LoVo (cell line): ENCODE measurements around the gene HGFAC.

Source experiments
- DNase-seq: peaks from one replicate; pipeline ENCODE4 v3.0.0-alpha.2; 2016; ENCODE audit warnings: low spot score

The HGFAC gene

DNA sequence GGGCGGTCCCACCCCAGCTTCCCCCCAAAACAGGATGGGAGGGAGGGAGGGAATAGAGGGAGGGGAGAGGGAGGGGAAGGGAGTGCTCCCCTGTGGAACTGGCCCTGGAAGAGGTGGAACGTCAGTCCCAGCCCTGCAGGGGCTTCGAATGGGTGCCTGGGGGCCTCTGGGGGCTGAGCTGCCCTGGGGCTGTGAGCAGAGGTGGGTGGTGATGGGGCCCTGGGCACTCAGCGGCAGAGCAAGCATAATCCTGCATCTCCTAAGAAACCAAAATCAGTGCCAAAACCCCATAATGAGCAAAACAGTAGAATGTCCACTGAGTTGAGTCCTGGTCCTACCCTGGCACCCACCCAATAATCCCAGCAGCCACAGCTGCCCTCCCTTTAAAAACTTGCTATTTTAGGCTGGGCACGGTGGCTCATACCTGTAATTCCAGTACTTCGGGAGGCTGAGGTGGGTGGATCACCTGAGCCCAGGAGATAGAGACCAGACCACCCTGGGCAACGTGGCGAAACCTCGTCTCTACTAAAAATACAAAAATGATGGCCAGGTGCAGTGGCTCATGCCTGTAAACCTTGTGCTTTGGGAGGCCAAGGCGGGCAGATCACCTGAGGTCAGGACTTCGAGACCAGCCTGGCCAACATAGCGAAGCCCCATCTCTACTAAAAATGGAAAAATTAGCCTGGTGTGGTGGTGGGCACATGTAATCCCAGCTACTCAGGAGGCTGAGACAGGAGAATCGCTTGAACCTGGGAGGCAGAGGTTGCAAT, 32.4 kb downstream of the HGFAC start:
- no peak for DNase-seq

GRCh38 chr4:3475041-3475712, 33.4 kb downstream of the HGFAC start:
- no peak for DNase-seq

DNA sequence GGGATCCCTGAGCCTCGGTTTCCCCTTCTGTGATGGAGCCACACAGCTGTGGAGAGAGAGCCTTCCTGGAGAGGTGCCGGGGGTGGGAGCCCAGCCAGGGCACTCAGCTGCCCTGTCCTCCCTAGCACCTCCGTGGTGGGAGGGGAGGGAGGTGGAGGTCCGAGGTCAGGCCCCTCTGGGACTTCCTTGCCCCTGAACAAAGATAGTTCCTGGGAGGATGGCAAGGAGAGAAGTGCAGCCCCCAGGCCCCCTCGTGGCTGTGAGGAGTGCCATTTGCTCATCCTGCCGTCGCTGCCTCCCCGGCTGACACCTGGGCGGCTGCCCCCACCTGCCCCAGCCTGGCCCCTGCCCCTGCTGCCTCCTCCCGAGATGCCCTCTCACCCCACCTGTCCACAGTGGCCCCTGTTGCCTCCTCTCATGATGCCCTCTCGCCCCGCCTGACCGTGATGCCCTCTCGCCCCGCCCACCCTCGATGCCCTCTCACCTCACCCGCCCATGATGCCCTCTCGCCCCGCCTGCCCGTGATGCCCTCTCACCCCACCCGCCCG, 34.0 kb downstream of the HGFAC start:
- no peak for DNase-seq

DNA sequence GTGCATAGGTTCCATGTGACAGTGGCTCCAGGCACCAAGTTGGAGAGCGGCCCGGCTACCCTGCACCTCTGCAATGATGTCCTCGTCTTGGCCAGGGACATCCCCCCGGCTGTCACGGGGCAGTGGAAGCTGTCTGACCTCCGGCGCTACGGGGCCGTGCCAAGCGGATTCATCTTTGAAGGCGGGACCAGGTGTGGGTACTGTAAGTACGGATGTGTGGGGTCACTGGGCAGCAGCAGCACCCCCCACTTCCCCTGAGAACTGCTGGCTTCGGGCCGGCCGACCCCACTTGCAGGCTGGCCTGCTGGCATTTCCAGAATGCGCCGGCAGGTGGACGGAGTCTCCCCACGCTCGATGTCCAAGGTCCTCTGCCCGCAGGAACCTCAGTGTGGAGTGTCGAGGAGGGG, 34.6 kb downstream of the HGFAC start:
- DNase-seq = no peak

- DNase-seq = no peak
Measured at GRCh38 chr4:3476936-3477749, 35.4 kb downstream of the HGFAC start.

DNA sequence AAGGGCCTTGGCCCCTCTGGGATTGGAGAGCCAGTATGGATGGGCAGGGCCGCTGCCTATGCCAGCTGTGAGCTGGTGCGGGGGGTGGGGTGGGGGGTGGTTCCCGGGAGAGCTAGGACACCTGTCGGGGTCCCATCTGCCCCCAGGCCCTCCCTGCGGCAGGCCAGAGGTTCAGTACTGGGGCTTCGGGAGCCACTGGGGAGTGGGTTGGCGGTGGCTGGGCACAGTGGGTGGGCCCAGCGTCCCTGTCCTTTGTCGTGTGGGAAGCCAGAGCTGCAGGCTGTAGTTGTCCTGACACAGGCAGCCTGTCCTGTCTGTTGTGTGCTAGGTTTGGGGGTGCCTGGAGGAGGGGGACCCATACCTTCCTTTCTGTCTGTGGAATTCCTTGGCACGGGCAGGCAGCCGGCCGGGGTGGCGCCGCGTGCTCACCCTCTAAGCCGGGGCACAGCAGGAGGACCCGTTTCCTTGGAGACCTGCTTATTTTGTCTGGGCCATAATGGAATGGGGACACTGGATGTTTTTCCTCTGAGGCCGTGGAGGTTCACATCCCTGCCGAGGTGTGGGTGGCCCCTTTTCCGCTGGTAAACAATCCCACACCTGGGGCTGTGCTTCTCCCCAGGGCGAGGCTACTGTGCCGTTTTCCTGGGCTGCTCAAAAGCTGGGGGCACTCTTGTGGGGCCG, 36.1 kb downstream of the HGFAC start:
- no peak for DNase-seq

DNA sequence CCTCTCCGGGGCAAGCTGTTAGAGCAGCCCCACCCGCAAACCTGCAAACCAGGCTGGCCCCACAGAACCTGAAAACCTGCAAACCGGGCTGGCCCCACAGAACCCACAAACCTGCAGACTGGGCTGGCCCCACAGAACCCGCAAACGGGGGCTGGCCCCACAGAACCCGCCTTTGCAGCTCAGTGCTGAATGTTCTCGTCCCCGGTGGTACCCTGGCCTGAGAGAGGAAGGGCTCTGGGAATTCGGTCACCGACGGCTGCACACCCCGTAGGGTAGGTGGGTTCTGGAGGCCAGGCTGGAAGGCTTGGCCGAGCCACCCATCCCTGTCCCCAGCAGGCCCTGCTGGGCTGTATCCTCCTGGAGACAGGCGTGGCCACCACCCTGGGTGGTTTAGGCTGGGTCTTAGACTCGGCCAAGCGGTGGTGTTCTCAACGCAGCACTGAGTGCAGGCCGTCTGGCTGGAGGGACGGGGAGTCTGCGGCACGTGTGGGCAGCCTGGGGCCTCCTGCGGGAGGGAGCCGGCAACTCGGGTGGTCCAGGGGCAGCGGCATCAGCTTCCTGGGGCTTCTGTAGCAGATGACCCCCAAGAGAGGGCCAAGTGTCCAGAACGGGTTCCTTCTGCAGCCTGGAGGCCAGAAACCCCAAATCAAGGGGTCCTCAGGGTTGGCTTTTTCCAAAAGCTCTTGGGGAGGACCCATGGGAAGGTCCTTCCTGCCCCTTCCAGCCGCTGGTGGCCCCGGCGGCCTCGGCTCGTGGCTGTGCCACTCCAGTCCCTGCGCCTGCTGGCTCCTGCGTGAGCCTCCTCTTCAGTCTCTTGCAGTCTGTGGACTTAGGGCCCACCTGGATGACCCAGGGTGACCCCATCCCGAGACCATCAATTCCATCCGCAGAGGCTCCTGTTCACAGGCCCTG, 36.9 kb downstream of the HGFAC start:
- no peak for DNase-seq

- no peak for DNase-seq
Measured at GRCh38 chr4:3479358-3480101, 37.8 kb downstream of the HGFAC start.

DNA sequence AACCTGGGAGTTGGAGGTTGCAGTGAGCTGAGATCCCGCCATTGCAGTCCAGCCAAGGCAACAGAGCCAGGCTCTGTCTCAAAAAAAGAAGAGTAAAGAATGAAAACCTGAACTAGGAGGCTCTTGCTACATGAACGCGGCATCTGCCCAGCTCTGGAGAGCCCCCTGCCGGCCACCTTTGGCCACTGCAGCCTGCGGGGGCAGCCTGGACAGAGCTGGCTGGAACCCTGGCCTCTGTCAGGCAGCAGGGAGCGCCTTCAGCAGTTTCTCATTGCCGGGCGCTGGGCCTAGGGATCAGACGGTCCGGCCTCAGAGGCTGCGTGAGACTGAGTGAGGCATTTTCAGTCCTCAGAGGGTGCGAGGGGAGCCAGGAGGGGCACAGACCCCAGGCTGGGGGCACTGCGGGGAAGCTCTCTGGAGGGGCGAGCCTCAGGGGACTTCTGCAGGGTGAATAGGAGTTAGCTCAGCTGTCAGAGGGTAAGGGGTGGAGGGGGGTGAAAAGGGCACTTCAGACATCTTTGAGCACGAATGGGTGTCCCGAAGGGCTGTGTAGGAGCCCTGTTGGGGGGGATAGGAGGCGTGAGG, 38.9 kb downstream of the HGFAC start:
- peak; percentile 64 for DNase-seq

DNA sequence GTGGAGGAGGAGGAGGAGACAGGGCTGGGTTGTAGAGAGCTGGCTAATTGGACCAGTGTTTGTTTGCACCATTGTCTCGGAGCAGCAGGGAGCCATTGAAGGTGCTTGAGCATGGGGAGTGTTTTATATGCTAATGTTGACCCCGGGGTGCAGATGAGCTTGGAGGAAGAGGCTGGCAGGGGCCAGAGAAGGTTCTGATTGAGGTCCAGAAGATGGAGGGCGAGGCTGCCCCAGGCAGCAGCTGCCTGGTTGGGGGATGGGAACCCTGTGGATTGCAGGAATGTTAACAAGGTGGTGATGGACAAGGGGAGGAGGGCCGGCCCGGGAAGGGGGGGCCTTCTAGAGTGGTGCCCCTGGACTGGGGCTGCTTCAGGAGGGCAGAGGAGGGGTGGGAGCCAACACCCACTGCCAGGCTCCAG, 39.4 kb downstream of the HGFAC start:
- DNase-seq = no peak

DNA sequence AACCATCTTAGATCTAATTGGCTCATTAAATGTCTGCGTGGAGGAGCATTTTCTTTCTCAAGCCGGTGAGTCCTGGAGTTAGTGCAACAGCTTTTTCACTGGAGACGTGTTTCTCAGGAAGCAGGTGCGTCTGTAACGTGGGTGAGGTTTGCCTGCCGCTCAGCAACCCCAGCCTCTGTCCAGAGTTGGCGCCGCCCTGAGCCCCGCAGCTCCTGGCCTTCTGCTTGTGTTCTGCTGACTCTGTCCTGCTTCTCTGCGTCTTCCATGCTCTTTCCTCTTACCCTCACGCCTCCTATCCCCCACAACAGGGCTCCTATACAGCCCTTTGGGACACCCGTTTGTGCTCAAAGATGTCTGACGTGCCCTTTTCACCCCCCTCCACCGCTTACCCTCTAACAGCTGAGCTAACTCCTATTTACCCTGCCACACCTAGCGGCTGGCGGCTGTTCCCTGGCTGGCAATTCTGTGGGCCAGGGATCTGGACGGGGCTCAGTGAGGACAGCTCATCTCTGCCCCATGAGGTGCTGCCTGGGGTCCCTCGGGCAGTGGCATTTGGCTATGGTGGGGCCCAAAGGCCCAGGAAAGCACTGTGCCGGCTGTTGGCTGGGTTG, 40.1 kb downstream of the HGFAC start:
- DNase-seq = no peak

GRCh38 chr4:3482707-3483106, 40.9 kb downstream of the HGFAC start:
- no peak for DNase-seq

DNA sequence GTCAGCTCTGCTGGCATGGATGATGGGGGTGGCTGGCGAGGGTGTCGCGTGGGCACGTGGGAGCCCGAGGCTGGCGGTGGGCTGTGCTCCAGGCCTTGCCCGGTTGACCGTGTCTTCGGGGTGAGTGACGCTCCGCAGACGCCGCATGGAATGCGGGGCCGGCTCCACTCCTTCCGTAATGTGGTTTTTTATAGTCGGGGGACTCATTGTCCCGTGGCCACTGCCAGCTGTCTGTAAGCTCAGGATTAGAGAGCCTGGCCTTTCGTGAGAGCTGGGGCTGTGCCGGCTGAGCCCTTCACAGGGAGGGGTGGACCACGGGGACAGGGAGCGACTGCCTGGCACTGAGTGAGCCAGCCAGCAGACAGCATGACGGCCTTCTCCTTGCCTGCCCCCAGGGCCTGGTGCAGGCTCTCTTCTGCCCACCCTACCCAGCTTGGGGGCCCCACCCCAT, 41.7 kb downstream of the HGFAC start:
- peak; percentile 14 for DNase-seq

DNA sequence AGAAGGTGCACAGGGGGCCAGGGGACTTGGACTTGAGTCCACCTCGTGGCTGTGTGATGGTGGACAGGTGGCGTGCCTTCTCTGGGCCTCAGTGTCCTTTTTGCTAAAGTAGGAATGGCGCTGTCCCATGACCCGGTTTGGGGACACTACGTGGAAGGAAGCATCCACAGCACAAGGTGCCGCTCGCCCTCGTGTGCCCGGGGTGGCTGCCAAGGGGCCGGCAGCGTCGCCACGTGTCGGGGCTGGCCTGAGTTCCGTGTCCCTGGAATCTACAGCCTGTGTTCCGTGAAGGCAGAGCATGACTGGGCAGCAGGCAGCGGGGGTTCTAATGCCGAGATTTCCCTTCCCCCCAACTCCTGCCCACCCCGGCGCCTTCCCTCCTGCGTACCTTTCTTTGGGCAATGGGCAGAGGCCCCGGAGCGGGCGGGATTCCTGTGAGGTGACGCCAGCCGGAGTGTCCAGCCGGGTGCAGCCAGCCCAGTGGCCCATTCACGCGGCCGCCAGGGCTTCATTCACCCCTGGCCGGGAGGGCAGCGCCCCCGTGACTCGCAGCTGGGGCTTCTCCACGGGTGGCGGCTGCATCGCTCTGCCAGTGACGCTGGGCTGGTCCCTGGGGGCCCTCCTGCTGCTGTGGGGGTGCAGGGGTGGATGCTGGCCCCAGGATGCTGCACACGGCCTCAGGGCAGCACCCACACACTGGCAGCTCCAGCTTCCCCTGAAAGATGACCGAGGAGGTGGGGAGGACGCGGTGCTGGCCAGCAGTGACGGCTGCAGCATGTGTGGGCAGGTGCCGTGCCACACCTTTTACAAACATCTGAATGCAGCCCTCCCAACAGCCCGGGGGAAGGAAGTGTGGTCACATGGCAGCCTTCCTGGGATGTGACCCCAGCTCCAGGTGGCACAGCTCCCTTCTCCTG, 42.5 kb downstream of the HGFAC start:
- DNase-seq = peak; percentile 76

- peak; percentile 26 for DNase-seq
Measured at GRCh38 chr4:3485011-3485791, 43.4 kb downstream of the HGFAC start.

GRCh38 chr4:3485886-3486540, 44.2 kb downstream of the HGFAC start:
- no peak for DNase-seq
